ENCODE results near the gene SH3PXD2A.

DNA sequence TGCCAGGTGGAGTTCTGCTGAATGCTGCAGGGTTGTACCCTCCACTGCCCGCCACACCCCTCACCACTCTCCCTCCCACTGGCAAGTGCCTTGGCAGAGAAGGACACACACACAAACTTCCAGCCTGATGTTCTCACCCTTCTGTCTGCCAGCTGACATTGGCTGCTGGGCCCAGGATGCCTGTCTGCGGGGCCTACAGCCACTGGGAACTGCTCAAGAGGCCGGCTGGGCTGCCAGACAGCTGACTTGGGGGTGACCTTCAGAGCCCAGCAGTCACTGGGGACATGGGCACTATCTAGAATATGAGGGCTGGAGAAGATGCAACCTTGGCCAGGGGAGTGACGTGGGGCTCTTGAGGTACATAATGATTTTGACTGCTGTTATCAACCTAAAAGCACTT, 157.1 kb downstream of the SH3PXD2A start:
- no peak for TF ChIP-seq GATA3 (IDR thresholded peaks at IDR 0.05; ENCODE audit: low read depth, low read length)
- no peak for TF ChIP-seq GATA2 (IDR thresholded peaks at IDR 0.05; ENCODE audit: low read depth, low read length)

Measured in SH-SY5Y (cell line).